T-cell (primary cell): ENCODE data around the gene GXYLT1. TPM values are rescaled to one million over a fixed set of nuclear protein-coding genes. Genes with fewer than 3 reads are reported as not detected.
A peak's percentile ranks its signal among the peaks of the same experiment; 100 is the strongest.

Experiments used
- ATAC-seq, 4 experiments: fragments of 200-7000 bp in 3 of 4; fragments of 150-1000 bp in 1 of 4; cut with Tn5 transposase; replicated peaks in 1 of 4; 1 replicate in 3 of 4; 2 replicates in 1 of 4; pipeline ENCODE4 v1.10.0; 2021; ENCODE audit warnings: moderate library complexity in 3 of 4, mild to moderate bottlenecking in 2 of 4, moderate number of reproducible peaks in 1 of 4
- CTCF ChIA-PET, 2 donors: fragments of 300-600 bp; sonication (Branson Sonifier 250); formaldehyde crosslinking; loops; one replicate each; lab custom pipeline; 2022; ENCODE audit warnings: antibody characterized with exemption in 2 of 2; lab: Charles Lee
- POLR2A ChIA-PET, 2 donors: fragments of 300-600 bp; sonication (Branson Sonifier 250); formaldehyde crosslinking; loops; one replicate each; lab custom pipeline; 2022; ENCODE audit warnings: antibody characterized with exemption in 2 of 2; lab: Charles Lee
- DNase-seq, 35 experiments: peaks; one replicate each; pipeline versions ENCODE4 v3.0.0 to v3.0.0-alpha.2; 2013 to 2023
- H3K27ac ChIP-seq: one replicate; pipeline ENCODE4 v1.5.1; 2013; ENCODE audit warnings: low read length
- H3K27me3 ChIP-seq, 2 experiments: replicated peaks in 1 of 2; 1 replicate in 1 of 2; 2 replicates in 1 of 2; pipeline versions ENCODE4 v1.6.1 to v1.7.0; 2013; ENCODE audit warnings: low read length in 1 of 2, mixed read lengths in 1 of 2; ENCODE audit not compliant: control insufficient read depth in 2 of 2, insufficient read depth in 2 of 2; ENCODE audit errors: extremely low read depth in 1 of 2
- H3K36me3 ChIP-seq, 2 donors: 1 replicate in 1 of 2; 2 replicates in 1 of 2; pipeline versions ENCODE4 v1.6.1 to v1.7.0; 2013; ENCODE audit warnings: low read length in 1 of 2; ENCODE audit not compliant: control insufficient read depth in 2 of 2, insufficient read depth in 1 of 2; ENCODE audit errors: extremely low read depth in 1 of 2
- H3K4me1 ChIP-seq, 2 experiments: 1 replicate in 1 of 2; 2 replicates in 1 of 2; pipeline versions ENCODE4 v1.6.1 to v1.7.0; 2013; ENCODE audit warnings: low read length in 2 of 2, mixed read lengths in 1 of 2; ENCODE audit not compliant: insufficient read depth in 2 of 2, control insufficient read depth in 1 of 2; ENCODE audit errors: extremely low read depth in 1 of 2
- H3K4me3 ChIP-seq, 2 donors: 1 replicate in 1 of 2; 2 replicates in 1 of 2; pipeline versions ENCODE4 v1.5.1 to v1.7.0; 2013; ENCODE audit warnings: mild to moderate bottlenecking in 2 of 2, low read length in 1 of 2, moderate library complexity in 1 of 2; ENCODE audit not compliant: control insufficient read depth in 1 of 2; ENCODE audit errors: extremely low read depth in 1 of 2
- H3K9me3 ChIP-seq: 2 replicates; pipeline ENCODE4 v1.7.0; 2013
- H3K27ac Mint-ChIP-seq, 2 donors: one replicate each; pipeline ENCODE4 v1.8.0; 2020 to 2021; ENCODE audit warnings: mild to moderate bottlenecking in 2 of 2, mixed read lengths in 2 of 2
- H3K27me3 Mint-ChIP-seq, 2 donors: one replicate each; pipeline ENCODE4 v1.8.0; 2021 to 2022; ENCODE audit warnings: mixed read lengths in 2 of 2
- H3K36me3 Mint-ChIP-seq: one replicate; pipeline ENCODE4 v1.8.0; 2021; ENCODE audit warnings: mixed read lengths
- H3K4me1 Mint-ChIP-seq, 3 donors: one replicate each; pipeline ENCODE4 v1.8.0; 2020 to 2022; ENCODE audit warnings: mixed read lengths in 3 of 3, mild to moderate bottlenecking in 1 of 3
- H3K4me3 Mint-ChIP-seq, 3 donors: one replicate each; pipeline ENCODE4 v1.8.0; 2020 to 2022; ENCODE audit warnings: mild to moderate bottlenecking in 3 of 3, mixed read lengths in 3 of 3, moderate library complexity in 3 of 3
- H3K9me3 Mint-ChIP-seq, 3 donors: one replicate each; pipeline ENCODE4 v1.8.0; 2020 to 2022; ENCODE audit warnings: mixed read lengths in 3 of 3
- WGBS: methylation state at CpG from one replicate; pipeline ENCODE4 v1.1.5; 2013; ENCODE audit warnings: missing lambda C conversion rate; ENCODE audit not compliant: insufficient coverage; 5-methylcytosine and 5-hydroxymethylcytosine counted together
- total RNA-seq, 35 experiments: library from RNA in 6 of 35; stranded (reverse) in 6 of 35; fragments of 120-200 nt in 1 of 35; gene quantifications; one replicate each; pipeline versions ENCODE4 v1.2.1 to v1.2.4 and lab custom pipeline; 2013 to 2026

The GXYLT1 gene
- total RNA-seq, 5 donors from 2014 or later (not counting 1 experiment from before 2014, with no cell fraction given): 6.3 to 9.3 (median 7.1) TPM

- no peak overlapping the region for H3K27ac ChIP-seq
- peaks cover 3 to 30% of the 10 kb centered on the region in 2 experiments for H3K4me1 ChIP-seq
- 100% methylated on average over 2 of the region's 9 CpGs for WGBS
- no peaks in the 10 kb centered on the region for H3K27me3 Mint-ChIP-seq
- no peak overlapping the region for H3K27ac Mint-ChIP-seq
- no peaks in the 10 kb centered on the region for H3K36me3 ChIP-seq
- H3K9me3 ChIP-seq: no peaks in the 10 kb centered on the region
- no peak overlapping the region for H3K4me3 Mint-ChIP-seq
- H3K9me3 Mint-ChIP-seq: no peaks in the 10 kb centered on the region
- no peaks in the 10 kb centered on the region for H3K27me3 ChIP-seq
- POLR2A ChIA-PET: interaction anchor here in 1 of 2 donors (0.6 kb wide), 1 partner anchor 18 kb away, joined by 3 read pairs; no protein-coding TSS in a partner anchor
- CTCF ChIA-PET: interaction anchor here in 1 of 2 donors (0.5 kb wide), 1 partner anchor 155 kb away, joined by 6 read pairs; no protein-coding TSS in a partner anchor
- DNase-seq: no peak
- H3K4me1 Mint-ChIP-seq: peaks cover 42 to 45% (median 42%) of the 10 kb centered on the region in 3 donors
- ATAC-seq: no peak
- H3K4me3 ChIP-seq: no peak overlapping the region
- H3K36me3 Mint-ChIP-seq: peaks cover 22% of the 10 kb centered on the region
Measured at GRCh38 chr12:42099433-42099832, 45.2 kb downstream of the GXYLT1 start.

DNA sequence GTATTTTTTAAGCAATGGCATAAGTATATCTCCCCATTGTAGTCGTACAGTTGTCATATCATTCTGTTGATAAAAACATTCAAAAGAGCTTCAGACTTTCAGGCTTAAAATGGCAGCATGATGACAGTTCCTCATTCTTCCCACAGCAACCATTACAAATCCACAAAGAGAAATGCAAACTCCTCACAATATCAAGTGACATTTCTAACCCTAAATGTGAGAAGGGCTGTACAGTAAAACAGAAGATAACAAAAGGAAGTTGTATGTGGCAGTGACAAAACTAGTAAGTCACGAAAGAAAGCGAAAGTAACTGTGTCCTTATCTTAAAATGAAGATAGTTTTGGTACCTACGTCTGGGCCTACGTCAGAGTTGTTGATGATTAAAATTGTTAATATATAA is 46.7 kb downstream of the GXYLT1 start:
- H3K36me3 ChIP-seq: no peaks in the 10 kb centered on the region
- ATAC-seq (peak; percentile 74 to 93 (median 86)), DNase-seq (peak in 20 of 35 experiments; percentile 5 to 77 (median 22))
- no peaks in the 10 kb centered on the region for H3K9me3 ChIP-seq
- Mint-ChIP-seq H3K4me1 (peaks cover 42 to 50% (median 47%) of the 10 kb centered on the region in 3 donors), H3K9me3 (no peaks in the 10 kb centered on the region), H3K36me3 (peaks cover 22% of the 10 kb centered on the region), H3K27me3 (no peaks in the 10 kb centered on the region), H3K4me3 (peak overlapping the region; percentile 76 to 90 (median 85)), H3K27ac (peak overlapping the region; percentile 92 to 99)
- peak overlapping the region; percentile 32 to 42 for H3K4me3 ChIP-seq
- H3K27me3 ChIP-seq: no peaks in the 10 kb centered on the region
- ChIA-PET CTCF (interaction anchor here (0.9 to 1.7 kb wide), 6 partner anchors 47 to 821 kb away, joined by 3 to 5 read pairs (median 4); no protein-coding TSS in a partner anchor), POLR2A (interaction anchor here (0.7 to 1.3 kb wide), 3 partner anchors 42 to 1668 kb away, joined by 3 to 6 read pairs (median 4); partner anchors contain the start of gene GXYLT1 (in 1 of the 2))
- peaks cover 10 to 30% of the 10 kb centered on the region in 2 experiments for H3K4me1 ChIP-seq
- peak overlapping the region; percentile 94 for H3K27ac ChIP-seq
- 8% methylated on average over 2 of the region's 5 CpGs for WGBS

GRCh38 chr12:42094277-42094676 is 50.4 kb downstream of the GXYLT1 start:
- no peak overlapping the region for H3K4me3 ChIP-seq
- peaks cover 10 to 30% of the 10 kb centered on the region in 2 experiments for H3K4me1 ChIP-seq
- Mint-ChIP-seq H3K27ac (no peak overlapping the region), H3K36me3 (peaks cover 44% of the 10 kb centered on the region), H3K9me3 (no peaks in the 10 kb centered on the region), H3K27me3 (no peaks in the 10 kb centered on the region), H3K4me3 (peak overlapping the region in 2 of 3 donors; percentile 46 to 47), H3K4me1 (peaks cover 54 to 62% (median 60%) of the 10 kb centered on the region in 3 donors)
- peak in 16 of 35 experiments; percentile 1 to 55 (median 6) for DNase-seq
- no peaks in the 10 kb centered on the region for H3K36me3 ChIP-seq
- no peaks in the 10 kb centered on the region for H3K27me3 ChIP-seq
- no peak overlapping the region for H3K27ac ChIP-seq
- CTCF ChIA-PET: interaction anchor here (0.7 to 1.3 kb wide), 3 partner anchors 8 to 50 kb away, joined by 3 to 4 read pairs (median 3); partner anchors contain the start of gene GXYLT1 (in 1 of the 2)
- POLR2A ChIA-PET: interaction anchor here (0.6 to 0.7 kb wide), 3 partner anchors 13 to 309 kb away, joined by 3 to 10 read pairs (median 4); no protein-coding TSS in a partner anchor
- 50% methylated on average over 1 of the region's 5 CpGs for WGBS
- ATAC-seq: peak; percentile 40 to 68 (median 54)
- no peaks in the 10 kb centered on the region for H3K9me3 ChIP-seq

DNA sequence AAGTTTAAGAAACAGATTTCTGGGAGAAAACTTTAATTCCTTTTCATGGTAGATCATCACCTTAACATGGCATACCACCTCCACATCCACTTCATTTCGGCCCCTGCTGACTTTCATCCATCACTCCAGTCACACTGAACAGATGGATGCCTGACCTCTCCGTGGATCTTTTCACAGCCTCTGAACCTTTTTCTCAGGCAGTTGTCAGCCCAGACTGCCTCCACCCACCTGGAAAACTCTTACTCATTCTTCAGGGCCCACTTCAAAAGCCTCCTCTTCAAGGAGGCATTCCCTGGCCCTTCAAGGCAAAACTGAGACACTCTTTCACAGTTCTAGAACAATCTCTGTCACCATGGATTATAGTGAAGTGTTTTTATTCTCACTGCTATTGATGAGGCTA is 52.9 kb downstream of the GXYLT1 start:
- peaks cover 7 to 17% of the 10 kb centered on the region in 2 experiments for H3K4me1 ChIP-seq
- no peak overlapping the region for H3K4me3 ChIP-seq
- no peak for ATAC-seq
- POLR2A ChIA-PET: no interaction called here
- no peaks in the 10 kb centered on the region for H3K27me3 ChIP-seq
- no peaks in the 10 kb centered on the region for H3K9me3 ChIP-seq
- Mint-ChIP-seq H3K4me1 (peaks cover 35 to 39% (median 38%) of the 10 kb centered on the region in 3 donors), H3K4me3 (no peak overlapping the region), H3K9me3 (no peaks in the 10 kb centered on the region), H3K36me3 (peaks cover 50% of the 10 kb centered on the region), H3K27me3 (no peaks in the 10 kb centered on the region), H3K27ac (no peak overlapping the region)
- peaks cover 0 to 12% of the 10 kb centered on the region in 2 donors for H3K36me3 ChIP-seq
- 86% methylated on average over 2 of the region's 2 CpGs for WGBS
- CTCF ChIA-PET: interaction anchor here in 1 of 2 donors (0.6 kb wide), 1 partner anchor 18 kb away, joined by 4 read pairs; no protein-coding TSS in a partner anchor
- H3K27ac ChIP-seq: no peak overlapping the region
- no peak for DNase-seq

DNA sequence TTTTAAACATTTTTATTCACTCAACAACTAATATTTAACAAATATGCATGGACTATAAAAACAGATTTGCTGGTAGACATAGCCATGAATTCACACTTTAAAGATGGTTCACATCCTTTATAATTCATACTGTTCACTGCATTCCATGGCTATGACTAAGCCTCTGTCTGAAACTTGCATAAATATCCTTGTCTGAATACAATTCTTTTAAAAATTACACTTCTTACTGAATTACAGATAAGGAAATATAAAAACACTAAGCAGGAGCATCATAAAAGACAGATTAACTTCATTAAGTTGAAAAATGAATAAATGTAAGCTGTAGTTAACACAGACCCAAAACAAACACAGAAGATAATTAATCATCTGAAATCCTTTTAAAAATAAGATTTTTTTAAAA is 53.8 kb downstream of the GXYLT1 start:
- H3K9me3 ChIP-seq: no peaks in the 10 kb centered on the region
- H3K27ac ChIP-seq: no peak overlapping the region
- Mint-ChIP-seq H3K9me3 (no peaks in the 10 kb centered on the region), H3K4me1 (peaks cover 27 to 30% (median 29%) of the 10 kb centered on the region in 3 donors), H3K4me3 (no peak overlapping the region), H3K36me3 (peaks cover 48% of the 10 kb centered on the region), H3K27ac (no peak overlapping the region), H3K27me3 (no peaks in the 10 kb centered on the region)
- peaks cover 0 to 16% of the 10 kb centered on the region in 2 donors for H3K36me3 ChIP-seq
- ChIA-PET CTCF (interaction anchor here in 1 of 2 donors (0.6 kb wide), 1 partner anchor 17 kb away, joined by 4 read pairs; no protein-coding TSS in a partner anchor), POLR2A (interaction anchor here in 1 of 2 donors (0.6 kb wide), 1 partner anchor 1944 kb away, joined by 4 read pairs; no protein-coding TSS in a partner anchor)
- ATAC-seq (no peak), DNase-seq (no peak)
- H3K4me3 ChIP-seq: no peak overlapping the region
- H3K4me1 ChIP-seq: peaks cover 7 to 8% of the 10 kb centered on the region in 2 experiments
- H3K27me3 ChIP-seq: no peaks in the 10 kb centered on the region

- Histone ChIP-seq H3K4me3 (no peak overlapping the region), H3K36me3 (peaks cover 0 to 21% of the 10 kb centered on the region in 2 donors), H3K27me3 (no peaks in the 10 kb centered on the region), H3K9me3 (no peaks in the 10 kb centered on the region), H3K27ac (no peak overlapping the region), H3K4me1 (no peaks in the 10 kb centered on the region)
- no peak overlapping the region for H3K27ac Mint-ChIP-seq
- ATAC-seq (no peak), DNase-seq (no peak)
- WGBS: 82% methylated on average over 1 of the region's 2 CpGs
- no peaks in the 10 kb centered on the region for H3K9me3 Mint-ChIP-seq
- ChIA-PET CTCF (interaction anchor here in 1 of 2 donors (0.6 to 0.8 kb wide), 2 partner anchors 9 to 61 kb away, joined by 3 to 4 read pairs; no protein-coding TSS in a partner anchor), POLR2A (no interaction called here)
- no peaks in the 10 kb centered on the region for H3K27me3 Mint-ChIP-seq
- peaks cover 4 to 7% (median 5%) of the 10 kb centered on the region in 3 donors for H3K4me1 Mint-ChIP-seq
- no peak overlapping the region for H3K4me3 Mint-ChIP-seq
- peaks cover 46% of the 10 kb centered on the region for H3K36me3 Mint-ChIP-seq
Measured at GRCh38 chr12:42086031-42086430, 58.6 kb downstream of the GXYLT1 start.
